Liver (tissue), 9 donors: ENCODE data around the gene LIPE. TPM values are rescaled to one million over a fixed set of nuclear protein-coding genes. Genes with fewer than 3 reads are reported as not detected.

Experiments
- DNase-seq: peaks from one replicate; pipeline ENCODE4 v3.0.0-alpha.2; 2017; ENCODE audit warnings: low spot score
- H3K27ac ChIP-seq, 2 donors: one replicate each; pipeline ENCODE4 v1.7.0; 2013; ENCODE audit warnings: inconsistent platforms in 2 of 2, low read length in 2 of 2, control low read depth in 1 of 2, low read depth in 1 of 2, mild to moderate bottlenecking in 1 of 2
- H3K27me3 ChIP-seq, 4 donors: one replicate each; pipeline versions ENCODE4 v1.6.1 to v1.7.0; 2013; ENCODE audit warnings: low read length in 3 of 4, inconsistent platforms in 1 of 4, mild to moderate bottlenecking in 1 of 4, moderate library complexity in 1 of 4; ENCODE audit not compliant: control insufficient read depth in 4 of 4, insufficient read depth in 4 of 4
- H3K36me3 ChIP-seq, 4 donors: one replicate each; pipeline versions ENCODE4 v1.6.1 to v1.7.0; 2013; ENCODE audit warnings: low read length in 3 of 4, mild to moderate bottlenecking in 3 of 4, low read depth in 1 of 4, moderate library complexity in 1 of 4; ENCODE audit not compliant: control insufficient read depth in 4 of 4, insufficient read depth in 3 of 4
- H3K4me1 ChIP-seq, 4 donors: one replicate each; pipeline versions ENCODE4 v1.6.1 to v1.7.0; 2013; ENCODE audit warnings: low read length in 3 of 4, mild to moderate bottlenecking in 3 of 4, moderate library complexity in 1 of 4; ENCODE audit not compliant: control insufficient read depth in 4 of 4, insufficient read depth in 4 of 4
- H3K4me3 ChIP-seq, 3 donors: one replicate each; pipeline versions ENCODE4 v1.6.1 to v1.7.0; 2013; ENCODE audit warnings: low read length in 3 of 3, control low read depth in 1 of 3, low read depth in 1 of 3, mild to moderate bottlenecking in 1 of 3
- H3K9ac ChIP-seq, 2 donors: one replicate each; pipeline ENCODE4 v1.7.0; 2013; ENCODE audit warnings: low read length in 2 of 2, mild to moderate bottlenecking in 2 of 2, moderate library complexity in 2 of 2, control low read depth in 1 of 2, low read depth in 1 of 2
- H3K9me3 ChIP-seq, 4 donors: one replicate each; pipeline versions ENCODE4 v1.6.1 to v1.7.0; 2013; ENCODE audit warnings: low read length in 3 of 4; ENCODE audit not compliant: control insufficient read depth in 4 of 4
- ATF3 ChIP-seq: IDR thresholded peaks from 2 replicates; pipeline ENCODE4 v1.6.1; 2016; ENCODE audit warnings: antibody characterized with exemption
- CTCF ChIP-seq: fragments of 150-350 bp; IDR thresholded peaks from 2 replicates; pipeline ENCODE4 v1.5.1; 2017; ENCODE audit warnings: improper control_type of control experiment, low read depth, low read length; ENCODE audit not compliant: missing input control
- EGR1 ChIP-seq, 2 donors: IDR thresholded peaks; 2 replicates each; pipeline ENCODE4 v1.6.1; 2016 to 2018; ENCODE audit warnings: antibody characterized with exemption in 2 of 2, low read depth in 2 of 2
- FOXA1 ChIP-seq: IDR thresholded peaks from 2 replicates; pipeline ENCODE4 v1.6.1; 2016; ENCODE audit warnings: antibody characterized with exemption
- FOXA2 ChIP-seq: IDR thresholded peaks from 2 replicates; pipeline ENCODE4 v1.6.1; 2016; ENCODE audit warnings: antibody characterized with exemption
- GABPA ChIP-seq, 2 donors: IDR thresholded peaks in 1 of 2; conservative IDR thresholded peaks in 1 of 2; 2 replicates each; pipeline ENCODE4 v1.6.1; 2016; ENCODE audit warnings: antibody characterized with exemption in 2 of 2, mild to moderate bottlenecking in 1 of 2, moderate library complexity in 1 of 2
- HNF4A ChIP-seq, 2 donors: conservative IDR thresholded peaks; 2 replicates each; pipeline ENCODE4 v1.6.1; 2016; ENCODE audit warnings: antibody characterized with exemption in 2 of 2, mild to moderate bottlenecking in 2 of 2
- HNF4G ChIP-seq: IDR thresholded peaks from 2 replicates; pipeline ENCODE4 v1.6.1; 2016; ENCODE audit warnings: antibody characterized with exemption
- JUND ChIP-seq, 2 donors: IDR thresholded peaks; 2 replicates each; pipeline ENCODE4 v1.6.1; 2016; ENCODE audit warnings: antibody characterized with exemption in 2 of 2
- MAX ChIP-seq: IDR thresholded peaks from 2 replicates; pipeline ENCODE4 v1.6.1; 2016; ENCODE audit warnings: antibody characterized with exemption
- NR2F2 ChIP-seq: IDR thresholded peaks from 2 replicates; pipeline ENCODE4 v1.6.1; 2016; ENCODE audit warnings: antibody characterized with exemption
- RAD21 ChIP-seq, 2 donors: IDR thresholded peaks; 2 replicates each; pipeline ENCODE4 v1.6.1; 2016; ENCODE audit warnings: antibody characterized with exemption in 2 of 2, mild to moderate bottlenecking in 2 of 2
- REST ChIP-seq: IDR thresholded peaks from 2 replicates; pipeline ENCODE4 v1.6.1; 2016; ENCODE audit warnings: antibody characterized with exemption, mild to moderate bottlenecking
- RXRA ChIP-seq, 2 donors: IDR thresholded peaks; 2 replicates each; pipeline ENCODE4 v1.6.1; 2017 to 2018; ENCODE audit warnings: antibody characterized with exemption in 2 of 2, mild to moderate bottlenecking in 1 of 2
- SP1 ChIP-seq: IDR thresholded peaks from 2 replicates; pipeline ENCODE4 v1.6.1; 2018; ENCODE audit warnings: antibody characterized with exemption, mild to moderate bottlenecking
- TAF1 ChIP-seq: conservative IDR thresholded peaks from 2 replicates; pipeline ENCODE4 v1.6.1; 2016; ENCODE audit warnings: antibody characterized with exemption, mild to moderate bottlenecking
- YY1 ChIP-seq: IDR thresholded peaks from 2 replicates; pipeline ENCODE4 v1.6.1; 2016; ENCODE audit warnings: antibody characterized with exemption, mild to moderate bottlenecking
- ZBTB33 ChIP-seq: IDR thresholded peaks from 2 replicates; pipeline ENCODE4 v1.6.1; 2016; ENCODE audit warnings: antibody characterized with exemption
- WGBS: extraction: QIAGEN DNeasy Blood & Tissue Kit; methylation state at CpG from one replicate; pipeline ENCODE4 v1.1.7; 2013; 5-methylcytosine and 5-hydroxymethylcytosine counted together
- polyA plus RNA-seq, 2 donors: library from polyadenylated mRNA; stranded (reverse) in 1 of 2; unstranded in 1 of 2; fragments of 200-250 nt in 1 of 2; fragments of >200 nt in 1 of 2; fragmentation: Nextera tagmentation in 1 of 2; extraction: Ambion mirVana in 1 of 2; gene quantifications; one replicate each; pipeline versions ENCODE4 v1.2.1 to v1.2.3, GENCODE V29; 2013 to 2015
- total RNA-seq, 2 donors: library from RNA; depleted of rRNA; stranded (reverse); fragments of >200 nt; gene quantifications; one replicate each; pipeline ENCODE4 v1.2.3, GENCODE V29; 2014
- donor health status: healthy.
- donor health status: healthy.
- donor health status: healthy.
- donor health status: healthy.
- donor health status: healthy.

The LIPE gene
- total and polyA plus RNA-seq, 4 donors = 0.88 to 4.7 (median 1.5) TPM

- Histone ChIP-seq H3K9ac (no peak overlapping the region), H3K4me1 (no peaks in the 10 kb centered on the region), H3K27me3 (no peaks in the 10 kb centered on the region), H3K36me3 (peaks cover 4 to 25% (median 14%) of the 10 kb centered on the region in 4 donors), H3K27ac (no peak overlapping the region), H3K4me3 (no peak overlapping the region), H3K9me3 (peaks cover 2 to 10% (median 8%) of the 10 kb centered on the region in 4 donors)
- WGBS = 97% methylated on average over 13 of the region's 13 CpGs
- TF ChIP-seq YY1 (no peak), JUND (IDR thresholded peaks at IDR 0.05) (no peak), EGR1 (IDR thresholded peaks at IDR 0.05; ENCODE audit: low read depth in 2 of 2) (no peak), HNF4A (conservative IDR thresholded peaks at IDR 0.05) (no peak), NR2F2 (no peak), RXRA (IDR thresholded peaks at IDR 0.05) (no peak), SP1 (no peak), RAD21 (IDR thresholded peaks at IDR 0.05) (no peak)
- no peak for DNase-seq
Observed at GRCh38 chr19:42362891-42363440, 64.2 kb downstream of the LIPE start.

GRCh38 chr19:42362342-42362741 is 64.8 kb downstream of the LIPE start:
- peaks cover 4 to 29% (median 14%) of the 10 kb centered on the region in 4 donors for H3K36me3 ChIP-seq
- H3K27me3 ChIP-seq = no peaks in the 10 kb centered on the region
- H3K27ac ChIP-seq = no peak overlapping the region
- WGBS = 98% methylated on average over 14 of the region's 14 CpGs
- no peak for TF ChIP-seq TAF1
- no peak for TF ChIP-seq FOXA2
- no peak for TF ChIP-seq RAD21 (IDR thresholded peaks at IDR 0.05)
- TF ChIP-seq CTCF = no peak
- no peak for TF ChIP-seq GABPA (IDR thresholded peaks at IDR 0.05 in 1 of 2, conservative IDR thresholded peaks at IDR 0.05 in 1 of 2)
- TF ChIP-seq RXRA (IDR thresholded peaks at IDR 0.05) = no peak
- no peak for TF ChIP-seq HNF4G
- no peak for TF ChIP-seq MAX
- no peak for TF ChIP-seq ATF3
- no peak for TF ChIP-seq FOXA1
- no peak for TF ChIP-seq EGR1 (IDR thresholded peaks at IDR 0.05; ENCODE audit: low read depth in 2 of 2)
- no peak for TF ChIP-seq REST
- no peak for TF ChIP-seq JUND (IDR thresholded peaks at IDR 0.05)
- TF ChIP-seq ZBTB33 = no peak
- no peak overlapping the region for H3K4me3 ChIP-seq
- peaks cover 2 to 10% (median 8%) of the 10 kb centered on the region in 4 donors for H3K9me3 ChIP-seq
- no peak overlapping the region for H3K9ac ChIP-seq
- no peaks in the 10 kb centered on the region for H3K4me1 ChIP-seq
- no peak for DNase-seq
